Middle frontal gyrus (tissue), 1 donor: ENCODE results near the gene LDLRAD4.

Experiments used
- DNase-seq: peaks from one replicate; pipeline ENCODE4 v3.0.0-alpha.2; 2015; ENCODE audit warnings: low spot score; ENCODE audit errors: extremely low spot score

LDLRAD4 gene

DNA sequence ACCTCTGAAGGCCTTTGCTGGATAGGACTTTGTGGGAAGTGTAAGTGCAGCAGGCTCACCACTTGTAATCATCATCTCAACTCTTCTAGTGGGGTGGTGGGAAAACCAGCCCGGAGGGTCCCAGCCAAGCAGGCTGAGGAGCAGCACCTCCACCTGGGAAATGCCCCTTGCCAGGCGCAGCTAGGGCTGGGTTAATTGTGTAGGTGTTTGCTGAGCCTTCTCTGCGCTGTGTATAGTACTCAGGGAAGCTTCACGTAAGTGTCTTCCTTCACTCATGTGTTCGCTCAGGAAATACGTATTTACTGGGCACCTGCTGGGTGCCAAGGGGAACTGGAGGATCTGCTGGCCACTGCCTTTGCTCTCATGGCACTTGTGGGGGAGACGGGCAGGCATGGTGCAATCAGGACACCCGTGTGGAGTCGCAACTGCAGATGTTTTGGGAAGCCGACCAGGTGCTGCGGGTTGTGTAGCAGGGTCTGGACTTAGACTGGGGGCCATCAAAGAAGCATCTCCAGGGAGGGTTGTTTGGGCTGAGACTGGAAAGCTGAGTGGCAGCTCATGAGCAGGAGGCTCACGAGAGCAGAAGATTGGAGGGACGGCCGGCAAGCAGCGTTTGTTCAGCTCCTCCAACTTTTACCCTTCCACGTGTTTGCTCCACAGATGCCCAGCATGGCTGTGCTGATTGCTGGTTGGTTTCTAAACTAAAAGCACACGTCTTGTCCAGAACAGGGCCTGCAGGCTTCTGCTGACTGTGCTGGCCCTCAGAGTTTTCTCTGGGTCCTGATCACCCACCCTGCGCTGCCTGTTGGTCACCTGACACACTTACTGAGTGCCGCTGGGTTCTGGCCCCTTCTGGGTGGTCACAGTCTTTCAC lies 164.6 kb downstream of the LDLRAD4 start:
- no peak for DNase-seq

DNA sequence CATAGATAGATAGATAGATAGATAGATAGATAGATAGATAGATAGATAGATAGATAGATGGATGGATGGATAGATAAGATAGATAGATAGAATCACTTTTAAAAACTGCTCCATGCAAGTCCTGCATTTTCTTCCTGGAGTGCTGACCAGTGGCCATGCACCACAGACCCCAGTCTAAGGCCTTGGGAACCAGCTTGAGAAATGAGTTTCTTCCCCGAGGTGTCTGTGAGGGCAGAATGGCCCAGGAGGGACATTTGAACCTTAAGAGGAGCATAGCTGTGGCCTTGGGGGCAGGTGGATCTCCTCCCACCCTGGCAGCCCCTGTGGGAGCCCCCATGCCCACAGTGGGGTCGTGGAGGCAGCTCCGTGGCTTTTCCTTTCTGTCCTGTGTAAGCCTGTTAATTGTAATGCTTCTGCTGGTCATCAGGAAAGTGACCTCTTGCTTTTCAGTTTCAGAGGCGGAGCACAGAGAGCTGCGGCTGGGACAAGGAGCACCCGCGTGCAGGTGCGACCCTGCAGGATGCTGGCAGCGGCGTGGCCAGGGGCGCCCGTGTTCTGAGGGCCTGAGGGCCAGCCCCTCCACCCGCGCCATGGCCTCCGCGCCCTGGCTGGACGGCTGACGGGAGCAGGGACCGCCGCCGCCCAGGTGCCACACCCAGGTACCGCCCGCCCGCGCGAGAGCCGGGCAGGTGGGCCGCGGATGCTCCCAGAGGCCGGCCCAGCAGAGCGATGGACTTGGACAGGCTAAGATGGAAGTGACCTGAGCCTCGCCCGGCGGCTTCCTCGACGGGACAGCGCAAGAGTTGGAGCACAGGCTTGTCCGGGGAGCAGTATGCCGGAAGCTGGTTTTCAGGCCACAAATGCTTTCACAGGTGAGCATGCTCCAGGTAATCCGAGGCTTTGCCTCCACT lies 168.6 kb downstream of the LDLRAD4 start:
- no peak for DNase-seq

DNA sequence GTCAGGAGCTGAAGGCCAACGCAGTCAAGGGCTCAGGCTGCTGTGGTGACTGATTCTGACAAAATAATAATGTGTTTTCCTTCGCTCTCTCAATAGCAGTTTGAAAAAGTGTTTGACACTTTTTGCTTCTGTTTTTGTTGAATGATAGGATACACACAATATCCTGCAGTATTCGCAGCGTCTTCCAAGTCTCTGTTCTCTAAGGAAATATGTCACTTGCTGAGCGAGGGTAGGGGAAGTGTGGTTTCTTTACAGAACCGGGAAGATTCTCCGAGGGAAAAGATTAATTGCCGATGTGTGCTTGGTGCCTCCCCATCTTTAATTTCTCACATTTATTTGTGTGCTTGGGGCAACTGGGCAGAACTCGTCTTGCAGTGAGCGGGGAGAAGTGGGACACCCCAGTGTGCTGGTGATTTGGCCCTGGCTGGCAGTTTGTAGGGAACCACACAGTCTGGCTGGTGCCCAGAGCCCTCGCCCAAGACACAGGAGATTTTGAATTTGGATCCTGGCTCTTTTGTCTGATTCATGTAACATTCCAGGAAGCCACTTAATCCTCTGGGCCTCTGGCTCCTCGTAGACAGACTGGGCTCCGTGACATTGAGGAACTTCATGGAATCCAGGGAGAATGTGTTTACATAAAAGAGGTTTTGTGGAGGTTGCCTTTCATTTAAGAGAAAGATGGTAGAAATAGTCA lies 169.4 kb downstream of the LDLRAD4 start:
- no peak for DNase-seq

GRCh38 chr18:13388586-13389490 lies 170.3 kb downstream of the LDLRAD4 start:
- no peak for DNase-seq

DNA sequence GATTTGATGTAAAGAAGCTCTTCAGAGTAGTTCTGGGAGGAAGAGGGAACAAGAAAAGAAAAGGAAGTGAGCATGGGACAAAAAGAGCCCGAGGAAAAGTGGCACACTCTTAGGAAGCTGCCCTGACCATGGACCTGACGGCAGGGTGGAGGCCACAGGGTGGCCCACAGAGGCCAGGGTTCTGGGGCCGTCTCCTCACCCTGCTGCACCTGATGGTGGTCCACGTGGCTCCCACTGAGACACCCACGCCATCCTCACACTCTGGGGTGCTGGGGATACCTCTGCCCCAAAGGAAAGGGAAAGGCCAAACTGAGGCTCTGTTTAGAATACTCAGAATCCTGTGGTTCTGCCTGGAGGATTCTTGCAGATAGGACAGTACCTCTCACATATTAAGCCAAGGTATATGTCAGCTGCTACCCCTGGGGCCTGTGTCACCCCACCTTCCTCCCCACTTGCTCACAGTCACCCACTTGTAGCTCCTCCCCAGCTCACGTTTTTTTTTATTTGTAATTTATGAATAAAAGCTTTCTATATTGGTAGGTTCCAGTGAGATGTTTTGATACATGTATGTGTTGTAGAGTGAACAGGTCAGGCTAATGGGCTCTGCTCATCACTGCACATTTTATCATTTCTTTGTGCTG lies 171.1 kb downstream of the LDLRAD4 start:
- DNase-seq, result no peak

DNA sequence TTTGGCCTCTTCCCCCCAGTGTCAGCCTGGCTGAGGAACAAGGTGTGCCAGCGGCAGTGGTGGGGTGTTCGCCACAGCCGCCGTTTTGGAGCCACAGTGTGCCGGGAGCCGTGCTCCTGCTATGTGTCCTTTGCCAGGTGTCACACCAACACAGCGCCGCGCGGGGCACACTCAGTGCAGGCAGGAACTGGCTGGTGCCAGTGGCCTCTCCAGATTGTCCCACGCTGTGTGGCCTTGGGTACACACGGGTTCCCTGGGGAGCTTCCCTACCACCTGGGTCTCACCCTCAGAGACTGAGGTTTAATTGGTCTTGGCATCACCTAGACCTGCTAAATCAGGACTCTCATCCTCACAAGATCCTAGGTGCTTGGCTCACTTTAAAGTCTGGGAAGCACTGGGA lies 171.6 kb downstream of the LDLRAD4 start:
- DNase-seq, result no peak

DNA sequence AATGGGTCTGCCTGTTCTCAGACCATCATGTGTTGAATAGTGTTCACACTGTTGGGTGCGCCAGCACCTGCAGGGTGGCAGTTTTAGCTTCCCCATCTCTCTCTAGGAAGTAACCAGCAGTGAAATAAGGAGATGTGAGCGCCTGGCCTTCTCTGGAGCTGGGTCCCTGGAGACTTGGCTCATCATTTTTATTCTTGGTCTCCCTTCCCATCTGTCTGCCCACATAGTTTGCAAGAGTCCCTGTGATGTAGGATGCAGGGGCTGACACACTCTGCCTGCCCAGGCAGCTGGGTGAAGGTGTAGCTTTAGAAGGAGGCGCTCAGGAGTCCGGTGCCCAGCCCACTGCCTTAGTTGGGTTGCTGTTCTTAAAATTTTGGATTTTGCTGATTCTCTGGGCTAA lies 172.2 kb downstream of the LDLRAD4 start:
- no peak for DNase-seq

GRCh38 chr18:13392029-13392750 lies 173.6 kb downstream of the LDLRAD4 start:
- DNase-seq, result no peak

DNA sequence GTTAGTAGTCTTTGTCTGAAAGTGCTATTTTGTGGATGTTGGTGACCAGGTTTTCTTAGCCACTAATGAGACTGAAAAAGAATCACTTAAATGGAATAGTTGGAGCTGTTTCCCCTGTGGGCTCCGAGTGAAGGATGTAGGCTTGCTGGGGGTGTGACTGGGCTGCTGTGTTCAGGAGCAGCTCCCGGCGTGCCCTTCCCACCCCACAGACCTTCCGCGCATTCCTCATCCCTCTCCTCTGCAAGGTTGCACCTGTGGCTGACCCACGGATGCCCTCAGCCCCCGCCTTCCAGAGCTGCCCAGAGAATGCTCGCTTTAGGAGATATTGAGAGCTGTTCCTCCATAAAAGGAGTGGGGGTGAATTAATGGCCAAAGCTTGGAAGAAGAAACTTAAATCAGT lies 174.3 kb downstream of the LDLRAD4 start:
- no peak for DNase-seq

- DNase-seq, result no peak
These were observed 174.8 kb downstream of the LDLRAD4 start for GRCh38 chr18:13393338-13393737.

- no peak for DNase-seq
These were observed 176.2 kb downstream of the LDLRAD4 start for GRCh38 chr18:13394801-13395200.

GRCh38 chr18:13395577-13395976 lies 177.0 kb downstream of the LDLRAD4 start:
- no peak for DNase-seq

DNA sequence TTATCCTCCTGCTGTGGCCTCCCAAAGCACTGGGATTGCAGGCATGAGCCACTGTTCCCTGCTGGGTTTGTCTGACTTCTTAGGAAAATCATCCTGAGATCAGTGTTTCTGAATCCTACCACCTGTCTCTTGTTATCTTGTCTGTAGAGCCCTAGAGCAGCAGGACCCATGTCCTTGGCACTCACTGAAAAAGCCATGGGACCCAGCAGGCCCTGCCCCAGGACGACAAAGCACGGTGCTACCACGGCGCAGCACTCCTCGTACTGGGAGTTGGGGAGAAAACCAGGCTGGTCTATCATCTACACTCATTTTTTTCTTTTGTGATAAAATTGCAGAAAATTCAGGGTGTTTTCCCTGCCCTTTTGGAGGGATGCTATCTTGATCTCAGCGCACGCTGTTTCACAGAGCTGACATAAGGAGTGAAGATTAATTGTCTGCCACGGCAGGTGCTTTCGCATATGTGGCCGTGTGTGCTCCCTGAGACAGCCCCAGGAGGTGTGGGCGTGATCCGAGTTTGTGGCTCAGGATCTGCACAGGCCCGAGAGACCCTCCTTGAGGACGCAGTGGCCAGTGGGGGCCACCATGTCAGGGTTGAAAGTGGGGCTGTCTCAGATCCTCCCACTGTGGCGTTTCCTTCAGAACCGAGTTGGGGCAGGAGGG lies 179.1 kb downstream of the LDLRAD4 start:
- no peak for DNase-seq

DNA sequence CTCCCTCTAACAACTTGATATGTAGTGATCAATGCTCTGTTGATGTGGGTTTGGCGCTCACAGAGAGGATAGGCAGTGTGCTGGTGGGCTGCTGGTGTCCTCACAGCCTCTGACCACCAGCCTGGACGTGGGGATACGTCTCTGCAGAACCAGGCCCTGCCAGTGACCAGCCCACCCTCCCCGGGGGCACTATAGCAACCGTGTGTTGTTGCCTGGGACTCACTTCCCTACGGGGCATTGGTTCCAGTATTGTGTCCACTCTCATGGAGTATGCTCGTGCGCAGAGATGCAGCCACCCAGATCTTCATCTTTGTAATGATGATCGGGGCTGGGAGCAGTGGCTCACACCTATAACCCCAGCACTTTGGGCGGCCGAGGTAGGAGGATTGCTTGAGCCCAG lies 180.1 kb downstream of the LDLRAD4 start:
- no peak for DNase-seq

- DNase-seq, result no peak
These were observed 181.0 kb downstream of the LDLRAD4 start for GRCh38 chr18:13399511-13399910.

DNA sequence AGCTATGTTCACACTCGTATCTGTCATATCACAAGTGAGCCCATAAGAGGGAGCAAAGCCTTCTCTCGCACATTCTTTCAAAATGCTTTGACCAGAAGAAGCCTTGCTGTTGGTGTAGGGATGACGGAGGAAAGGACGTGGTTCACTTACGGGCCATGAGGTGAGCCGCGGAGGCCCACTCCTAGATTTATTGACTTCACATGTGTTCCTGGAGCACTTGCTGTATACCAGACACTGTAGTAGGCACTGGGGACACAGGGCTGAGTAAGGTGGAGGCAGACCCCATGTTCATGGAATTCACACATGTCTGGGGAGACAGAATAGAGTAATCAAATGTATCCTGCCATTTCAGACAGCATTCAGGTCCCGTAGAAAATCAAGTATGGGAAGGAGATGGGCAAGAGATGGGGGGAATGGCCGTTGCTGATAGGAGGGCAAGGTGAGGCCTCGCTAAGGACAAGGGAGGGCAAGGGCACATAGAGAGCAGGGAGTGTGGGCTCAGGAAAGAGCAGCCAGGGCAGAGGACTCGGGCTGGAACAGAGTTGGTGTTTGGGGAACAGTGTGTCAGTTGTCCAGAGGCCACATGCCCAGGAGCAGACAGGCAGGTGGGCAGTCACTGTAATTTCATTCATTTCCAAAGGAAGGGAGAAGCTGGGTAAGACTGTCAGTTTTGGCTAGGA lies 182.2 kb downstream of the LDLRAD4 start:
- no peak for DNase-seq

- no peak for DNase-seq
These were observed 182.8 kb downstream of the LDLRAD4 start for GRCh38 chr18:13401404-13401803.

- no peak for DNase-seq
These were observed 183.3 kb downstream of the LDLRAD4 start for GRCh38 chr18:13401826-13402225.
